Measurements from ENCODE around the gene AGAP3. TPM values are rescaled to one million over a fixed set of nuclear protein-coding genes. Genes with fewer than 3 reads are reported as not detected.

The AGAP3 gene
- total RNA-seq, 1 donor from 2014 or later: 77.8 TPM

DNA sequence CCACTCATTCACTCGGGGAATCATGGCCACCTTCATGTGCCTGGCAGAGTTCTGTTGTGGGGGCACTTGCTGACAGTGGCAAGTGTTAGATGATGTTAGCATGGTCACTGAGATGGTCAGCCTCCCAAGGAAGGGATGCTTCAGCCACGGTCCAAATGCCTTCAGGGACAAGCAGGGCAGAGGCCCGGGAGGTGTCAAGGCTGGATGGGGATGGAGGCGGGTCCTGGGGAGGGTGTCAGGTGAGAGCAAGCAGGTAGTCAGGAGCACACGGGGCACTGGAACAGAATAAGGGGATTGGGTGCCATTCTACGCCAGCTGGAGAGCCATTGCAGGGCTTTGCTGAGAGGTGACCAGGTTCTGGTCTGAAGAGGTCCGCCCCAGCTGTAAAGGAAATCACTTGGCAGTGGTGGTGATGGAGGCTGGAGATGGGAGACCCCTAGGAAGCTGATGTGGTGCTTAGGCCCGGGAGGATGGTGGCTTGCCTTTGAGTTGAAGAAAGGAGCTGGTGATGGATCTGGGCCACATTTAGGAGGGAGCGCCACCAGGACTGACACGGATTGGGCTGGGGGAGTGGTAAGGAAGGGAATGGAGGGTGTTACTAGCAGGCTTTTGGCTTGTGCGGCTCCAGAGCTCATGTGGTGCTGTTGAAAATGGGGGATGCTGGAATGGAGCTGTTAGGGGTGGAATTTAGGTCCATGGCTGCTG lies 24.1 kb downstream of the AGAP3 start:
- Mint-ChIP-seq H3K36me3 (ENCODE audit: low read depth) (no peaks in the 10 kb centered on the region), H3K9me3 (ENCODE audit: low read depth) (no peaks in the 10 kb centered on the region), H3K4me1 (ENCODE audit: low read depth) (peaks cover 28% of the 10 kb centered on the region), H3K27me3 (ENCODE audit: low read depth) (no peaks in the 10 kb centered on the region), H3K4me3 (ENCODE audit: unreplicated experiment) (no peak overlapping the region), H3K27ac (ENCODE audit: unreplicated experiment) (no peak overlapping the region)
- TF ChIP-seq, protein P1, sequence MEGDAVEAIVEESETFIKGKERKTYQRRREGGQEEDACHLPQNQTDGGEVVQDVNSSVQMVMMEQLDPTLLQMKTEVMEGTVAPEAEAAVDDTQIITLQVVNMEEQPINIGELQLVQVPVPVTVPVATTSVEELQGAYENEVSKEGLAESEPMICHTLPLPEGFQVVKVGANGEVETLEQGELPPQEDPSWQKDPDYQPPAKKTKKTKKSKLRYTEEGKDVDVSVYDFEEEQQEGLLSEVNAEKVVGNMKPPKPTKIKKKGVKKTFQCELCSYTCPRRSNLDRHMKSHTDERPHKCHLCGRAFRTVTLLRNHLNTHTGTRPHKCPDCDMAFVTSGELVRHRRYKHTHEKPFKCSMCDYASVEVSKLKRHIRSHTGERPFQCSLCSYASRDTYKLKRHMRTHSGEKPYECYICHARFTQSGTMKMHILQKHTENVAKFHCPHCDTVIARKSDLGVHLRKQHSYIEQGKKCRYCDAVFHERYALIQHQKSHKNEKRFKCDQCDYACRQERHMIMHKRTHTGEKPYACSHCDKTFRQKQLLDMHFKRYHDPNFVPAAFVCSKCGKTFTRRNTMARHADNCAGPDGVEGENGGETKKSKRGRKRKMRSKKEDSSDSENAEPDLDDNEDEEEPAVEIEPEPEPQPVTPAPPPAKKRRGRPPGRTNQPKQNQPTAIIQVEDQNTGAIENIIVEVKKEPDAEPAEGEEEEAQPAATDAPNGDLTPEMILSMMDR (IDR thresholded peaks at IDR 0.05): no peak
- DNase-seq (ENCODE audit: low spot score): no peak

DNA sequence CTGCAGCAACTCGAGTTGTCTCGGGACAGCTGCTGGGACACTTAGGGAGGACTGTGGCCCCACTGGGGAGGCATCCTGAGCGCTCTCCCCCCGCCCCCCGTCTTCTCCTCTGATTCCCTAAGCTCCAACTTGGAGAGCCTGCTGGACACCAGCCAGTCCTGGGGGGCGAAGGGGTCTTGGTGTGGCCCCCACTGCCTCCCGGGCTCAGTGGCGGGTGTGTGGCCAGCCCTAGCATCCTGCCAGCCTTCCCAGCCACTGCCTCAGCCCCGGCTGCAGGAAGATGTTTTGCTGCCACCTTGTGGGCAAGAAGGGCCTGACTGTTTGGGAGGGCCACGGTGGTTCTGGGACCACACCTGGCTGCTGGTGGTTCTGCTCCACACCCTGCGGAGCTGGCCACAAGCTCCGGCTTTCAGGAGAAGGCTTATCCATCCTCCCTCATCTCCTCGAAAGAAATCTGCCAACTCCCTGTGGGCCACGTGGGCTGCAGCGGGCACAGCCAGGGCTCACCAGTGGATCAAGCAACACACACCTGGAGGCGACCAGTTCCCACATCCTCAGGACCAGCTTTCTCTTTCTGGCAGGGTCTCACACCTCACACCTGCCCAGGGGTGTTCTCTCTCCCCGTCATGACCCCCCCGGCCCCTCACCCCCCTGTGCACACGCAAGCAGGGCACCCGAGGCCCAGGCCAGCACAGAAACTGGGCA lies 24.8 kb downstream of the AGAP3 start:
- TF ChIP-seq, protein P1 (IDR thresholded peaks at IDR 0.05): peak; percentile 90
- Mint-ChIP-seq H3K27ac (ENCODE audit: unreplicated experiment) (no peak overlapping the region), H3K9me3 (ENCODE audit: low read depth) (no peaks in the 10 kb centered on the region), H3K27me3 (ENCODE audit: low read depth) (no peaks in the 10 kb centered on the region), H3K4me3 (ENCODE audit: unreplicated experiment) (no peak overlapping the region), H3K36me3 (ENCODE audit: low read depth) (no peaks in the 10 kb centered on the region), H3K4me1 (ENCODE audit: low read depth) (peaks cover 27% of the 10 kb centered on the region)
- no peak for DNase-seq (ENCODE audit: low spot score)

DNA sequence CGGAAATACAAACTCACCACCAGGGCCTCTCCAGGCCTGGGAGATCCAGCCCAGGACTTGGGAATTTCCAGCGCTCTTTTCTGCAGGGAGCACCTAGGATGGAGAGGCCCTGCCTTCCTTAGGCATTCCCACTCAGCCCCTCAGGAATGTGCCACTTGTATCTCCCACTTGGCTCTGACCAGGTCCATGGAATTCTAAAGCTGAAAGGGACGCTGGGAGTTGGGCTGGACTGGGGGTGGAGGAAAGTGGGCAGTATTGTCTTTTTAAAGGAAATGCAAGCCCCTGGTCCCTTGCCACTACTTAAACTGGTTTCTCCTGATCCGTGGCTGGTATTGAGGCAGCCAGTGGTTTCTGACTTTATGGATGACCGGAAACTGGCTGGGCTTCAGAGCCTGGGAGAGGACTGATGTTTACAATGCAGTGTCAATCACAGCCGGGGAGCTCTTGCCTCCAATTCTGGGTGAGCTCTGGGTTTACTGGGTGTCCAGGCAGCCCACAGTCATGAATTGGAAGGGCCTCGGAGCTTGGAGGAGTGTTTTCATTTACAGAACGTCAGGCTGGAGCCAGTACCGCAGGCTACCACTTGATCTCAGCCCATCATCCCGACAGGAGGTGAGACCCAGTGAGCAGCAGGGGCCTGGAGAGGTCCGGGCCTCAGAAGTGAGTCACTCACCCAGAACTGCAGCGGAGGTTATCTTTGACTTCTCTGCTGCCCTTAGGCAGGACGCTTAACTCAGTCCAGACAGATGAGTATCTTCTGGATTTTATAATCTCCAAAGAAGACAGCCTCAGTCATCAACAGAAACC lies 27.3 kb downstream of the AGAP3 start:
- TF ChIP-seq, protein P1 (IDR thresholded peaks at IDR 0.05): peak; percentile 38
- Mint-ChIP-seq H3K36me3 (ENCODE audit: low read depth) (peaks cover under 1% of the 10 kb centered on the region), H3K4me1 (ENCODE audit: low read depth) (peaks cover 28% of the 10 kb centered on the region), H3K27me3 (ENCODE audit: low read depth) (no peaks in the 10 kb centered on the region), H3K9me3 (ENCODE audit: low read depth) (no peaks in the 10 kb centered on the region), H3K27ac (ENCODE audit: unreplicated experiment) (peak overlapping the region; percentile 93), H3K4me3 (ENCODE audit: unreplicated experiment) (peak overlapping the region; percentile 62)
- DNase-seq (ENCODE audit: low spot score): no peak

DNA sequence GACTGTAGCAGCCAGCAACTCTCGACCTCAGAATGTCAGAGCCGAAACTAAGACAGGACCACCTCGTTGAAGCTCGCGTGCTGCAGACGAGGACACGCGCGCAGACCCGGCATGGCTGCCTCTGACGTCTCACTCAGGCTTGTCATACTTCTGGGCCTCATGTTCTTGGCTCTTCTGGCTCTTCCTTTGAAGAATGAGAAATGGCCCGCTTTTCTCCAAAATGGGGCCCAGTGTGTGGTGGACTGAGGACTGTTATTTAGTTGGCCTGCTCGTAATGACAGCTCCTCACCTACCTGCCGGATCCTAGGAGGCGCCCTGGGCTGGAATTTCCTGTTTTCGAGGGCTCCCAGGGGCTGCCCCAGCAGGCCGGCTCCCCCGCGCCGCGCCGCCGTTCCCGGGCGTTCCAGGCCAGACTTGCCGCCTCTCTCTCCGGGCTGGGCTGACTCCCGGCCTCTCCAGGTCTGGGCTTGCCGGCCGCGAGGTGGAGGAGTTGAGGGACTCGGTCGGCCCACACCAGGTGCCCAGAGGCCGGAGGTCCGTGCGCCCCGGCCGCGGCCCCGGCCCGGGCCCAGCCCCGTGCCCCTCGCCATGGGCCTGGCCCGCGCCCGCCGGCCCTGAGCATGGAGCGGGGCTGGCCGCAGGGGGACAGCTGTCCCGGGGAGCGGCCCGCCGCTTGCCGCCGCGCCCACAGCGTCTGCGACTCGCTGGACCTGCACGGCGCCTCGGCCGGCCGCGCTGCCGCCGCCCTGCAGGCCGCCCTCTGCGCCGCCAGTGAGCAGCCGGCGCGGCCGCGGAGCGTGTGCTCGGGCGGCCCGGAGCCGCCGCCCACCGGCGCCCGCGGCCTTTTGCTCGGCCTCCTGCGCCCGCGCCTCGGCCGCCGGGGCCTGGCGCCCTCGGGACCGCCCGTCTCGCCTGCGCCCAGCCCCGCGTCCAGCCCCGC lies 28.1 kb downstream of the AGAP3 start:
- Mint-ChIP-seq H3K27me3 (ENCODE audit: low read depth) (no peaks in the 10 kb centered on the region), H3K9me3 (ENCODE audit: low read depth) (no peaks in the 10 kb centered on the region), H3K4me3 (ENCODE audit: unreplicated experiment) (peak overlapping the region; percentile 62), H3K4me1 (ENCODE audit: low read depth) (peaks cover 26% of the 10 kb centered on the region), H3K36me3 (ENCODE audit: low read depth) (peaks cover 8% of the 10 kb centered on the region), H3K27ac (ENCODE audit: unreplicated experiment) (peak overlapping the region; percentile 93)
- no peak for DNase-seq (ENCODE audit: low spot score)
- TF ChIP-seq, protein P1 (IDR thresholded peaks at IDR 0.05): no peak

All from chondrocyte (in vitro differentiated cells).